Smooth muscle cell of the brain vasculature (primary cell): Measurements from ENCODE around the gene OGA.

ENCODE experiments used
- DNase-seq: peaks from one replicate; pipeline ENCODE4 v3.0.0-alpha.2; 2012; ENCODE audit warnings: low read depth, low spot score

Gene OGA

DNA sequence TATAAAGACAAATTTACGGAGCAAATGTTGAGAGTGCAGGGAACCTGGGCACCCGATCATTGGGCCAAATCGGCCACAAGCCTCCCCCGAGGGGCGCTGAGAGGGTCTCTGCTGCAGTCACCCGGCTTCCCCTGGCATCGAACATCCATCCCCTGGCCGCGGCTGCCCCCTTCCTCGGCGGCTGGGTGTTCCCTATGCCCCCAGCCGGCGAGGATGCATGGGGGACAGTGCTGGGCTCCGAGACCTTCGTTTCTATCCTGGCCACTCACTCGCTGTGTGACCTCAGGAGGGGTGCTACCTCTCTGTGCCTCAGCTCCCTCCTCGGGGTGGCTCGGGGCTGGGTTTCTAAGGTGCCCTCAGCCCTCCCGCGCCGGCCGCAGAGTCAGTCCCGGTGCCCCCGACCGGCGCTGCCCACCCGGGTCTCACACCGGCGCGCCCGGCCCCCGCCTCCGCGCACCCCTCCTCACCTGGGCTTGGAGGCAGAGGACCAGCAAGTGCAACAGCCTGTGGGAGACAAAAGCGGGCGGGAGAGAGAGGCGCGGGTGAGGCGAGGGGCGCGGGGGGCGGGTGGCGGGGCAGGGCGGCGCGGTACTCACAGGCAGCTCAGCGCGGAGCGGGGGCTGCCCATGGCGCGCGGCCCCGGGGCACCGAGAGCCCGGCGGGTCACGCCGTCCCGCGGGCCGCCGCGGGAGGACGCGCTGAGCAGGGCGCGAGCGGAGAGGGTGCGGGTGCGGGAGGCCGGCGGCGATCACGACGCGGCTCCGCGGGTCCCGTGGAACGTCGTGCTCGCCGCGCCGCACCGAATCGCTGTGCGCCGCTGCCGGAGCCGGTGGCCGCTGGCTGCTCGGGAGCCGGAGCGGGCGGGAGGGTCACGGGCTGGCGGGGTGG is 42.7 kb downstream of the OGA start, which contains the start of gene FGF8:
FGF8 (minus strand) TSS at position 842 of the 888 bp plus-strand sequence; CDS start at position 628, 214 bp downstream.
- no peak for DNase-seq

DNA sequence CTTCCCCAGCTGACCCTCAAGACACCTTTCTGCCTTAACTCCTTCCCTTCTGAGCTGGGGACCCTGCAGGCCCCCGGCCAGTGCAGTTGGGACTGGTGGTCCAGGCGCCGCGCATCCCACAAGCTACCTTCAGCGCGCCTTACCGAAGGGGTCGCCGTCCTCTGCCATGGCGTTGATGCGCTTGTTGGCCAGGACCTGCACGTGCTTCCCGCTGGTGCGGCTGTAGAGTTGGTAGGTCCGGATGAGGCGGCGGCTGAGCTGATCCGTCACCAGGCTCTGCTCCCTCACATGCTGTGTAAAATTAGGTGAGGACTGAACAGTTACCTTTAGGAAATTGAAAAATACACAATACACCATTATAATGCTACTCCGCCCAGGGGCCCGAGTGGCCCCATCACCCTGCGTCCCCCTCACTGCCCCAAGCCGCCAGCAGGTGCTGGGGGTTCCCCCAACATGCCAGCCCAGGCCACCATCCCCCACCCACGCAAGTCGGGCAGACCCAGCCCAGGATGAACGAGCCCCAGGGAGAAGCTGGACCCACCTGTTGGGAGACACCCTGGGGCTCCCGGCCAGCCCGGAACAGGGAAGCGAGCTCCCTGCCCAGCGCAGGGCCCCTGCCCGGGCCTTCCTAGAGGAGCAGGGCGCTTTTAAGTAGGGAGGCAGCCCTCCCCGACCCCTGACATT is 43.5 kb downstream of the OGA start:
- no peak for DNase-seq

DNA sequence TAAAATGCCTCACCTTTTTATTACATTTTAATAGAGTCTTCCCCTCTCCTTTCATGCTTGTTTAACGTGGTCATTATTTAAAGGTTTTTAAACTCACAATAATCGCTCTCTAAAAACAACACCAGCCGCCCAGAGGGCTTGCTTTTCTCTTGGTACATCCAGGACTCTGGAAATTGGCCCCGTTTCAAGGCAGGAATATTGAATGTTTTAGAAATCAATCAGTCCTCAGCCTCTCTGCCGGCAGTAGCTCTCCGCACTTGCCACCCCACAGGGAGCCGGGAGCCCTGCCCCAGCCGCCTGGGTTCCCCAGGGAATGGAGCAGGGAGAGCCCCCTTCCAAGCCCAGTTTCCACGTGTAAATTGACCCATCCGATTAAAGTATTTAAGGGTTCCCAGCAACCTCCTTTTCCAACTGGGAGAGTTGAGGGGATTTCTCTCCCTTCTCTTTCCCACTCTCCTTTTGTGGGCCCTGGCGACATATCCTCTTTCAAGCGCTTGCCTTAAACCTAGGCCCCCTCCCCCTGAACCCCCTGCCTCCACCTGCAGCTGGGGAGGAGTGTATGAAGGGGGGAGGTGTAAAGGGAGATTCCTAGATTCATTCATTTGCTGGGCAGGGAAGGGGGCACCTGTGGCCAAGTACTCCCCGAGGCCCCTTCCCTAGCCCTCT is 44.2 kb downstream of the OGA start:
- DNase-seq, result no peak

DNA sequence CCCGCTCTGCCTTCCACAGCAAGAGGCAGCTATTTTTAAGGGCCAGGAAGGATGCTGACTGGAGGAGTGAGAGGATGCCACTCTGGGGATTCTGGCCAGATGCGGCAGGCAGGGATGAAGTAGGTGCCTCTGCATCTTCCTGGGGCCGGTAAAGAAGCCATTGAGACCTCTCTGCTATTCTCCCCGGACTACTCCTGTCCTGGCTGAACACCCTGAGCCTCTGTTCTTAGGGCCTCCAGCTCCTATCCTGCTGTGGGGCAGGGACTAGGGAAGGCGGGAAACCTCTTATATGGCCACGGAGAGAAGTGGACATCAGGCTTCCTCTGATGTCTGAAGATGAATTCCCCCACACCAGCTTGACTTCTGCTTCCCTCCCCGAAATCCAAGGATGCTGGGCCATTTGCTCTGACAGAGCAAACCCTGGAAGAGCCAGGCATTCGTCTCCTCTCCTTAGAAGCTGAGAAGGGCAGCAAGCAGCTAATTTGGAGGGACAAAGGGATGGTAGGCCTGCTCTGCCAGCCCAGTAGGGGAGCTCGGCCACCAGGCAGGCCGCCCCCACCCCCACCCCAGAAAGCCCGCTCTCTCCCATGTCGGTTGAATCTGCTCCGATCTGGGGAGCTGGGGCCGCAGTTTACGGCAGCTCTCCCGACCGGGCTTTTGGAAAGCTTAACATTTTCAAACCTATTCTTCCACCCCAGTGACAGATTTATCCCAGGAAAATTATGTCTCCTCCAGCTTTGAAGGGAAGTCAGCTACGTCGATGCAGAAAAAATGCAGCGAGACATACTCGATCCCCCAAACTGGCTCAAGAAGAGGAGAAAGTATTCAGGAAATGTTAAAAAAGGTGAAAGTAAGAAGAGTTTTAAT is 45.1 kb downstream of the OGA start:
- DNase-seq, result no peak

DNA sequence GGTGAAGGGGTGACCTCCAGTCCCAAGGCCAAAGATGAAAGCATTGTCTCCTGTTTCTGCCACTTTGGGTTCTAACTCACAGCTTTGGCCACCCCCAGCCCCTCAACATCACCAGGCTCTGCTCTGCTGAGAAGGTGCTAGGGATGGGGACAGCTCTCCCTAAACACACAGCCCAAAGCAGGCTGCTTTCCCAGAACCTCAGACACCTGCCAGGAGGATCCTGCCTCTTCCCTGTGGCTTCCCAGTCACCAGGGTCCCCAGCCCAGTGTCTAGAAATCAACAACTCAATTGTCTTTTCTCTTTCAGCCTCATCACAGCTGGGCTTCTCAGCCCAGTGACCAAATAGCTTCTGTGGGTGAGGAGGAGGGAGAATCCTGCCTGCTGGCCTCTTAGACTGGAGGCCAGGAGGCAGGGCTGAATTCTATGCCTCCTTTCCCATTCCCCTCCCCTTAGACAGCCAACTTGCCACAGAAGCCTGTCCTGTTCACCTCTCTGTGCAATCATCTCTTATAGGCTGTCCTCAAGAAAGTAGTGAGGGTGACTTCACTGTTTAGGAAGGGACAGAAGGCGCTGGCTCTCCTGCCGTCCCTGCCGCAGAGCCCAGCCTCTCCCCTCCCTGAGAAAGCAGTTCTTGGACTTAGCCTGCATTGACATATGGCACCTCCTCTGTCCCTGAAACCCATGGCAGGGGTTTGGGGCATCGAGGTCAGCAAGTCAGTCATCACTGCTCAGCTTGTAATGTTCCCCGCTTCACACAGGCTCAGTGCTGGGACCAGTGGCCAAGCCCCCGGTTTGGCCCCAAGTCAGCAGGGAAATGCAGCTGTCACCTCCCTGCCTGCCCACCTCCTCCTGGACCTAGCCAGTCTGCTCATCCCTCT is 46.0 kb downstream of the OGA start:
- no peak for DNase-seq

DNA sequence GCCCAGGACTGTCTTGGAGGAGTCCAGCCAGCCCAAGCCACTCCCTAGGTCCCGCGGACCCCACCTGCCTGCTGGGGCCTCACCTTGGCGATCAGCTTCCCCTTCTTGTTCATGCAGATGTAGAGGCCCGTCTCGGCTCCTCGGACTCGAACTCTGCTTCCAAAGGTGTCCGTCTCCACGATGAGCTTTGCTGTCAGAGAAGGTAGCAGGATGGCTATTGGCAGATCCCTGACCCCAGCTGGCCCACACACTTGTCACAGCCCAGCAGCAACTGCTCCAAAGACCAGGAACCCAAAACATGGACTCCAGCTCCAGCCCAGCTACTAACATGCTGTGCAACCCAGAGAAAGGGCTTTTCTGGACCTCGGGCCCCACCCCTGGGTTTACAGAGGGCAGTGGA is 46.9 kb downstream of the OGA start:
- DNase-seq, result no peak

DNA sequence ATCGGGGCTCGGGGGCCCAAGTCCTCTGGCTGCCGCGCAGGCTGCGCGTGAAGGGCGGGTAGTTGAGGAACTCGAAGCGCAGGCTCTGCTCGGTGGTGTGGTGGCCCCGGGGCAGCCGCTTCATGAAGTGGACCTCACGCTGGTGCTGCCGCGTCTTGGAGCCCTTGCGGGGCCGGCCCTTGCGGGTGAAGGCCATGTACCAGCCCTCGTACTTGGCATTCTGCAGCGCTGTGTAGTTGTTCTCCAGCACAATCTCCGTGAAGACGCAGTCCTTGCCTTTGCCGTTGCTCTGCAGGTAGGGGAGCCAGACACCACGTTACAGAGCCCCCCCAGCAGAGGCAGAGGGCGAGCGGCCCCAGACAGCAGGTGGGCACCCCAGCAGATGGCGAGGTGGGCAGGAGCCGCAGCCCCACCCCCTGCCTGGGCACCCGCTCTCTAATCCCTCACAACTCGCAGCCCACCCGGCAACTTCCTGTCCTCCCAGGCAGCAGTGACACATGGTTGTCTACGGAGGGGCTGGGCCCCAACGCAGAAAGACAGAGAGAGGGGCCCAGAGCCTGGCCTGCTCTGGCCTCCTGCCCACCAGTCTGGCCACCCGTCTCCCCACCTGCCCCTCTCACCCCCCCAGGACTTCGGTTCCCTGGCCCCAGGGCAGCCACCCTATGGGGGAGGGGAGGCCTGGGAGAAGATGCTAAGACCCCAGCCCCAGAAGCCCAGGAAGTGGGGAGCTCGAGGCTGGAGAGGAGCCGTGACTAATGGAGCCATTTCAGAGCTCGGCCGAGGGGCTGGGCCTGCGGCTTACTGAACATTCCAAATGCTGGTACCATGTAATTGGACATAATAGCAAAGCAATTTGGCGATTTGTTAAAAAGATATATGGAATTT is 47.7 kb downstream of the OGA start:
- DNase-seq, result no peak

DNA sequence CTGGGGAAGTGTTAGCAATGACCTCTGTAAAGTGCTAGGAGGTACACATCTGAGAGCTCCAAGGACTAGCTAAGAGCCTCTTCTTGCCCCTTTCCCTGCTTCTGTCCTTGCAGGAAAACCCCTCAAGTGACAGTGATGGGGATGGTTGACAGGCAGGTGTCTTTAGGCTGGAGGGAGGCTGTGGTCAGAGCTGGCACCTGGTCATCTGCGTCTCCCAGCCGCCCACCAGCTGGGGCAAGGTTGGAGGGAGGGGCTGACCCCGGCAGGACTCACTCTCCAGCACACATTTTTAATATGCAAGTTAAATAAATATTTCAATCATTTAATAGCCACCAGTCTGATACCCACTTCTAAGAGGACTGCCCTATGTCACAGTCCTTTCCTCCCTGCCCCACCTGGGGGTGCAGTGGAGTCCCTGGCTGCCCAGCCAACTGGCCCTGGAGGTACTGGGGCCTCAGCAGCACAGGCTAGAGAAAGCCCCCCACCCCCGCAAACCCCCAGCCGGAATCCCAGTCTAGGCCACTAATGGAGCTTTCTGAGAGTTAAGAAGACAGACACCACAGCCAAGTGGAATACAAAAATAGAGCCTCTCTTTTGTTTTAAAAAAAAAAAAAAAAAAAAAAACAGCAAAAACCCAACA is 48.6 kb downstream of the OGA start:
- no peak for DNase-seq

DNA sequence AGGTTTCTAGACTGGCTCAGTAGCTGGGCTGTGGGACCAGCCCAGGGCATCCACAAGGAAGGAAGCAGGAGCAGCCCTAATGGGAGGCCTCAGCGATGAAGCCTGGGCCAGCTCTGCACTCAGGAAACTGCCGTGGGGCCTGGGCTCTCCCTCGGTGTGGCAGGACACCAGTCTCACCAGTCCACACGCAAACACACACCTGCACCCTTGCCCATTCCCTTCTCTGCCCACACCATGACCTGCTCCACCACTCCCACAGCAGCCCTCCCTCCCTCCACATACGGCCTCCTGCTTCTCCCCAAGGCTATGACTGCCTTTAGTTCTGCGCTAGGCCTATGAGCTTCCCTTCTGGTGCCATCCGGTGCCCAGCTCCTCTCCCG is 49.5 kb downstream of the OGA start:
- no peak for DNase-seq

DNA sequence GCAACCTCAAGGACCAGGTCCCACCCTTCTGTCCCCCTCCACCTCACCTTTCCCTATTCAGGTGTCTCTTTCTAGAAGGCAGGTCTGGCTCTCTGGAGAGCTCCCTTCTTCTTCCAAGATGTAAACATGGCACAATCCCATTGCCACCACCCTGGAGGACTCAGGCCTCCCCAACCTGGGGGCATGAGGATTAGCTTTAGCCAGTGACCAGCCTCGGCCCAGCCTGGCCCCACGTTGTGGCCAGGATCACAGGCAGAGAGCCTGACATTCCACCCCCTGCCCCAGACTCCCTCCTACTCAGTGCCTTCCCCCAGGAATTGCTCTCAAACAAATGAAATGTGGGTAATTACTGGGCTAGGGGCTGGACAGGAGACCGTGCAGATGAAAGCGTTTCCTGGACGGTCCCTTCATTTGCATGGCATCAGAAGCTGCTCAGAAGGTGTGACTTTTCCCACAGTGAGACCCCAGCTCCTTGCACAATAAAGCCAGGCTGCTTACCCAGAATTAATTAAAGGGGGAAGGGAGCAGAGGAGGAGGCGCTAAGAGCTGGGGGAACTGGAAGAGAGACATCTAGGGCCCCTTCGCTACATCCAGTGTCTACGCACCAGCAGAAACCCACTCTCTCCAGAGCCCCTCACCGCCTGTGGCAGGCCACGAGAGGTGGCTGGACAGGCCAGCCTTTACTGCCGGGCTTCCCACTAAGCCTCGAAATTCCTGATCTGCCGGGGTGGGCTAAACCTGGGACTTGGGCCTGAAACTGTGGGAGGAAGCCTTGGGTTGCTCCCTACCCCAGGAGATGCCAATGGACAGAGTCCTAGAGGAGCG is 50.1 kb downstream of the OGA start:
- no peak for DNase-seq

DNA sequence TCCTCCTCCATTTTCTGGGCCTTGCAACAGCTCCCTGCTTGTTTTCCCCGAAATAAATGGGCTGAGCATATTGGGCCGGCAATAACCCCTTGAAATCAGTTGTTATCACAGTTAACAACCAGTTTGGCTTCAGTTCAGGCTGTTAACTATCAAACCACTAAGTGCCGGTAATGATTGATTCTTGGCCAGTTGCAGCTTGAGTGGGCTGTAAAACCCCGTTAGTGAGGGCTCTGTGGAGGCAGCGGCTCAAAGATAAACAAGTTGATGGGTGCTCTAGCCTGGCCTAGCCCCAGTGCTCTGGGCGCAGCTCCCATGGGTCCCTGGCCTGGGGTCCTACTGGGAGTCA is 50.7 kb downstream of the OGA start:
- DNase-seq, result no peak

DNA sequence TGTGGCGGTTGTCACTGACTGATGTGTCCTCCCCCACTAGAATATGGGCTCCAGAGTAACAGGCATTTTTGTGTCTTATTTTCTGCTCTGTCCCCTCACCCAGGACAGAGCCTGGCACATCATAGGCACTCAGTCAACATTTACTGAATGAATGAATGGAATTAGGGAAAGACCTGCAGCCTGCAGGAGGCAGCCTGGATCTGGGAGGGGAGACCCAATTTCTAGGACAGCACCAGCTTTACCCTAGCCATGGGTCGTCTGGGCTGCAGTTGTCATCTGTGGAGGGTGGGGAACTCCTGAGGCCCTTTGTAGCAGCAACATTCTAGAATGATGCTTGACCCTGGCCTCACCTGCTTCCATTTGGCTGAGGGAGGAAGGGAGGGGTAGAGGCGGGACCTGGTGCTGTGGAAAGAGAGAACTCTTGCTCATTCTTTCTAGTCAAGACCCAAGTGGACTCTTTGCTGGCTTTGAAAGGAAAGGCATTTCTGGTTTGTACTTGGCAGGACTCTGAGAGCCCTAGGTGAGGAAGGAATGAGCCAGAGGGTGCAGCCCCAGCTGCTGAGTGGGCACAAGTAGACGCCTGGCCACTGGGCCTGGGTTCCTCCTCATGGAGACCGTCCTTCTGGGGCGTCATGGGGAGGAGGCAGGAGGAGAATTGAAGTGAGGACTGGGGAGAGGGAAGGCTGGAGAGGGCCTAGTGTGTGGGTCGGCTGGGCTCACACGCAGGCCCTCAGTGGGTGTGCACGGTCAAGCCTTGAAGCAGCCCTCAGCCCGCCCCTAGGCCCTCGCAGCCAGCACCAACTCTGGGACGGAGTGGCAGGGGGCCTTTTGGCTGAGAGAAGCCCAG is 51.3 kb downstream of the OGA start:
- no peak for DNase-seq

DNA sequence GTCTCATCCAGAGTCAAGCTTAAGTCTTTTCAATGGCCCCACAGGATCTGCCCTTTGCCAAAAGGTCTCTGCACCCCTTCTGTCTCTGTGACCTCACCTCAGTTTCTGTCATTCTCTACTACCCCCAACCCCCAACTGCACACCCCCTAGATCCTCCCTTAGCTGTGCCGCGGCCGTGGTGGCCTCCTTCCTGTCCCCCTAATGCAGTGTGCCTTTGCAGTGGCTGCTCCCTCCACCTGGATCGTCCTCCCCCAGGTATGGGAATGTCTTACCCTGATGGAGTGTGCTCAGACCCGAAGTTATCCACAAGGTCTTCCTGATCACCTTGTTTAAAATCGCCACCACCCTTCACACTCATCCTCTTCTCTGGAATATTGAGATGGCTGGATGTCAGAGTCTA is 51.9 kb downstream of the OGA start:
- no peak for DNase-seq

DNA sequence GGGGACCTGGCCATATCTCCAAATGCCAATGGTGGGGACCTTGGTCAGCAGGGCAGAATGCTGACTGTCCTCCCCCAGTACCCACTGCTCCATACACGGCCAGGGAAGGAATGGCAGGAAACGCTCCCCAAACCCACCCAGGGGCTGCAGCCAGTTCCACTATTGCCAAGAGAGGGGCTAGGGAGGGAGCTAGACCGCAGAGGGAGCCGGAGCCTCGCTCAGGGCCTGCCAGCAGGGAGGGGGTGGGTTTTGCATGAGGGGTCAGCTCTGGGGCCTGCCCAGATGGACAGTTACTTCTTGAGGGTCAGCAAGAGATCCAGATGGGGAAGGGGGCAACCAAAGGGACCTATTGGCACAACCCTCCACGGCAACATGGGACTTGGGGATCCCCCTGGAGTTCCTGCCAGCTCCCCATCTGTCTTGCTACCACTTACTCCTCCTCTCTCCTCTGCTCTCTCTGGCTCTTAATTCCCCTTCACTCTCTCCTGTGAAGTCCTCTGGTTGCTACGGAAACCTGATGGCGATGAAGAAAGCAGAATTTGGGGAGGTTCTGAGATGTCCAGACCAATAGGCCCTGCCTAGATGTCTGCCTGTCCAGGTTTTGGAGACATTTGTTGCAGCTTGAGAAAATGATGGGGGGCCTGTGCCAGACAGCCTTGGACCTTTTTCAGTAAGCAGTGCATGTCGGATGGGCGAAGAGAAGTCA is 55.0 kb downstream of the OGA start:
- DNase-seq, result no peak

DNA sequence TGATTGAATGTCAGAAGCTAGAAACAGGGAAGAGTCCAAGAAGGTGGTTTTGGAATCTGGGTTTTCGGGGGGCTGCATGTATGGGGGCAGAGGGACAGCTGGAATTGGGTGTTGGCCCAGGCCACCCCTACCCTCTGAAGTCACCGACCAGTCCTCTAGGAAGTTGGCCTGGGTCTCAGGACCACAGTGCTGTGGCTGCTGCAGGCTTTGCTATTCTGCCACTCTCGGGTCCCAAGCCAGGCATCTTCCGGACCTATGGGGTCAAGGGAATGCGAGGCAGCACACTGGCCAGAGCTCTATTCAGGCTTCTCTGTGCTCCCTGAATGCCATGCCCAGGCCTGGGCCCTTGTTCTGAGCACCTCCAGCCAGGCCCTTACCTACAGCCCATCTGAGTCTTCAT is 55.5 kb downstream of the OGA start:
- no peak for DNase-seq

DNA sequence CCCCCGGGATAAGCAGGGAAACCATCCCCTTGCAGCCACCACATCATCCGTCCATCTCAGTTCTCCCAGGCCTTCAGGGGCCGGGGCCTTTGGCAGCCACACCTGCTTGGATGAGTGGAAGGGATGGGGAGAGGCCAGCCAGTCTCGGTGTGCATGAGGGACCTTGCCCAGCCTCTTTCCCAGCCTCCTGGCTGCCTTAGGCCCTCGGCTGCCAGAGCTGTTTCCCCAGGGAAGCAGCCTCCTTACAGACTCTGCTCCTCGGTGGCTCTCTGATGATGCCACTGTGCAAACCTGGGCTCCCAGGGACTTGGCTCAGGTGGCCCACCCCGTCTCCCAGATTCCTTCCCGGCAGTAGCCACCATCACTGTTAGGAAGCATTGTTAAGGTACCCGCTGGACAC is 57.0 kb downstream of the OGA start:
- no peak for DNase-seq

DNA sequence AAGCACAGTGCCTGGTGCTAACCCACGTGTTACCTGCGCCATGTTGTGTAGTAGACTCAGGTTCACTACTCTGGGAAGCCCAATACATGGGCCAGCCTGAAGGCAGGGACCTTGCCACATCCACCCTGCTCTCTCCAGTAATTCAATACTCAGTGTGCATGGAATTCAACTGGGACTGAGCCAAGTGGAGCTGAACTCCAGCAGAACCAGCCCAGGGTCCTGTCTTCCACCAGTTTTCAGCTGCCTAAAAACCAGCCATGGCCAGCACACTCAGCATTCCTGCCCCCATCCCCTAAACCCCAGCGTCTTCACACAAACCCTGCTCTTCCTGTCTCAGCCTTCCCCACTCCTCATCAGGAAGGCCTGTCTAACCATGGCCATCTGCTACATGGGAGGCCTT is 57.7 kb downstream of the OGA start:
- DNase-seq, result no peak
